GM21576 (cell line): ENCODE data around the gene RRP8.

Experiments used
- ATAC-seq: cut with Tn5 transposase; IDR thresholded peaks from one replicate; pipeline ENCODE4 v1.9.1; 2021; ENCODE audit warnings: mild to moderate bottlenecking, moderate library complexity; ENCODE audit not compliant: unreplicated experiment

Gene RRP8

GRCh38 chr11:6633422-6634408 is 30.3 kb upstream of the RRP8 start:
- ATAC-seq: no peak

DNA sequence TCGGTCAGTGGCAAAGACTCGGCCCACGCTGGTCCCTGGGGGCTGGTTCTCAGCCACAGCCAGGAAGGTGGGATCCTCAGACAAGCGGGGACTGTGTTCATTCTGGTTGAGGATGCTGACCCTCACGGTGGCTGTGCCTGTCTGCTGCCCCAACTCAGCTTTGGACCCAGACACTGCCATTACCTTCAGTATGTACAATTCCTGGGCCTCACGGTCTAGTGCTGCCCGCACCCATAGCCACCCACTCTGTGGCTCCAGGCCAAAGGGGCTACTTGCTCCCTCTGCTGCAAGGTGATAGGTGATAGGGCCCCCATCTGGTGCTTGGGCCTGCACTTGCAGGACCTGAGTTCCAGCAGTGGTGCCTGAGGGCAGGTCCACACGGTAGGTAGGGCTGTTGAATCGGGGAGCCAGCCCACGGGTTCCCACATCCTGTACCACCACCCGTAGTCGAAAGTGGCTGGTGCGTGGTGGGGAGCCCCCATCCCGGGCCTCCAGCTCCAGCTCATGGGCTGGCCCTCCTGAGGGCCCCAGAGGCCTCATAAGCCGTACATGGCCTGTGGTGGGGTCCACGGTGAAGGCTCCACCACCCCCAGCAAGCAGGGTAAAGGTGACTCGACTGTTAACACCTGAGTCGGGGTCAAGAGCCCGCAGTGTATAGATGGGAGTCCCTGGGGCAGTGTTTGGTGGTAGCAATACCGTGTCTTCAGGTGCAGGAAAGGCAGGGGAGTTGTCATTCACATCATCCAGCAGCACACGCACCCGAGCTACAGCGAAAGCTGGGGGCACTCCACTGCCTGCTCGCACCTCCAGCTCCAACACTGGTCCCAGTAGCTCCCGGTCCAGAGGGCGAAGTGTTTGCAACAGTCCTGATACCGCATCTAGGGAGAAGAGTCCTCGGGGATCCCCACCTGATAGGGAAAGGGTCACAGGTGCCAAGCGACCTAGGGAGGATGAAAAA is 29.0 kb upstream of the RRP8 start:
- no peak for ATAC-seq

DNA sequence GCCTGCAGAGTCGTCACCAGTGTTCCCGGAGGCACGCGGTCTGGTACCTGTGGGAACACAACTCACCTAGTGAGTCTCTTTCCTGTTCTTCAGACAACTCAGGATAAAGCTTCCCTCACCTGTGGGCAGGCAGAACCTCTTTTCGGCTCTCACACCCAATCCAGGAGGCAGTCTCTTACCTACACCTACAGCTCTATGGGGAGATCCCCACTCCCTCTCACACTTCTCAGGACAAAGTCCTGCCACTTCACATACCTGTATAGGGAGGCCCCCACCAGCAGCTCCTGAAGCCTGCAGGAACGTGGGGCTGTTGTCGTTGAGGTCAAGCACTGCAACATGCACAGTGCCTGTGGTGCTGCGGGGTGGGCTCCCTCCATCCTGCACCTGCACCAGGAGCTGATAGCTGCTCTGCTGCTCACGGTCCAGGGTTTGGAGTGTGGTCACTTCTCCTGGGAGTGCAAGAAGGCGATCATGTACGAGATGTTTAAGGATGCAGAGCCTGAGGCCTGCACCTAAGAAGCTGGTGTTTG is 28.0 kb upstream of the RRP8 start:
- ATAC-seq: no peak

DNA sequence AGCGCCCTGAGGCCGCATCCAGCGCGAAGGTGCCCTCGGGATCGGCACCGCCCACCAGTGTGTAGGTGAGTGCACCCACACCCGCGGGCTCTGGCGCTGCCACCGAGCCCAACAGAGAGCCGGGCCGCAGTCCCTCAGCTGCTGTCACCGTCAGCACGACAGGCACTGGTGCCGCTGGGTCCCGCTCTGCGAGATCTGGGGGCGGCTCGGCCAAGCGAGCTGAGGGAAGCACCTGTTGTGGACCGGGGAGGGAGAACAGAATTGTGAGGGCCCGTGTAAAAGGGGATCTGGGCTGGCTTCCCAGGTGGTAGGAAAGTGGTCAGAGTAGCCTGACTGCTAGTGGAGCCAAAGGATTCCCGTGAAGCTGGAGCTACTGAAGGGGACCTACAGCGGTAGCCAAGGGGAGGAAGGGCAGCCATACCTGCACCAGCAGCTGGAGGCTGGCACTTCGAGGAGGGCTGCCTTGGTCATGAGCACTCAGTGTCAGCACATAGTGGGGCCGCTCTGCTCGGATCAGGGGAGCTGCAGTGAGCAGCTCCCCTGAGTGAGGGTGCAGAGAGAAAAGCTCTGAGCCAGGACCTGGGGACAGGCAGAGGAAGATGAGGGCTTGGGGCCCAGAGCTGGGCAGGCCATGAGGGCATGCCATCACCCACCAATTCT is 27.3 kb upstream of the RRP8 start:
- ATAC-seq: no peak

DNA sequence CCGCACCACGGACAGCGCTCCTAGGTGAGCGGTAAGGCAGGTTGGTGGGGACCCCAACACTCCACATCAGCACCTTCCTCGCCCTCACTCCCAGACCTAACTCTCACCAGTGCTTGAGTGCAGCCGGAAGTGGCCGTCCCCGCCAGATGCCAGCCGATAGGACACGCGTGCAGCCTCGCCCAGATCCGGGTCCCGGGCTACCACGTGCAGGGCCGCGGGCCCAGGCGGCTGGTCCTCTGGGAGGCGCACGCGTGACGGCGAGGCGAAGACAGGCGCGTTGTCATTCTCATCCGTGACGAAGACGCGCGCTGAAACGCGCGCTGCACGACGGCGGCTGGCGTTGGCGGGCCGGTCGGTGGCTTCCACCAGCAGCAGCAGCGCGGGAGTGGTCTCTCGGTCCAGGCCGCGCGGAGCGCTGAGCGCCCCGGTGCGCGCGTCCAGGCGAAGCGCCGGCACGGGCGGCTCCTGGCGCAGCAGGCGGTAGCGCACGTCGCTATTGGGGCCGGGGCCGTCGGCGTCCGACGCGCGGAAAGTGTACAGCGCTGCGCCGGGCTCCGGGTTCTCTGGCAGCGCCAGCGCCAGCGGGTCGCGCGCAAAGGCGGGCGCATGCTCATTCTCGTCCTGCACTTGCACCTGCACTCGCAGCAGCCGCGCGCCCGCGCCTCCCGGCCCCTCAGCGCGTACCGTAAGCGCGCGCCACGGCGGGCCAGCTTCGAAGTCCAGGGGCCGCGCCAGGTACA is 26.6 kb upstream of the RRP8 start:
- ATAC-seq: no peak

GRCh38 chr11:6629573-6629891 is 26.1 kb upstream of the RRP8 start:
- no peak for ATAC-seq

- no peak for ATAC-seq
Observed at GRCh38 chr11:6628526-6628925, 25.1 kb upstream of the RRP8 start.

- ATAC-seq: no peak
Observed at GRCh38 chr11:6627762-6628241, 24.4 kb upstream of the RRP8 start.

GRCh38 chr11:6626971-6627761 is 23.8 kb upstream of the RRP8 start:
- no peak for ATAC-seq

GRCh38 chr11:6625832-6626420 is 22.5 kb upstream of the RRP8 start:
- no peak for ATAC-seq

GRCh38 chr11:6625156-6625831 is 21.9 kb upstream of the RRP8 start:
- no peak for ATAC-seq

DNA sequence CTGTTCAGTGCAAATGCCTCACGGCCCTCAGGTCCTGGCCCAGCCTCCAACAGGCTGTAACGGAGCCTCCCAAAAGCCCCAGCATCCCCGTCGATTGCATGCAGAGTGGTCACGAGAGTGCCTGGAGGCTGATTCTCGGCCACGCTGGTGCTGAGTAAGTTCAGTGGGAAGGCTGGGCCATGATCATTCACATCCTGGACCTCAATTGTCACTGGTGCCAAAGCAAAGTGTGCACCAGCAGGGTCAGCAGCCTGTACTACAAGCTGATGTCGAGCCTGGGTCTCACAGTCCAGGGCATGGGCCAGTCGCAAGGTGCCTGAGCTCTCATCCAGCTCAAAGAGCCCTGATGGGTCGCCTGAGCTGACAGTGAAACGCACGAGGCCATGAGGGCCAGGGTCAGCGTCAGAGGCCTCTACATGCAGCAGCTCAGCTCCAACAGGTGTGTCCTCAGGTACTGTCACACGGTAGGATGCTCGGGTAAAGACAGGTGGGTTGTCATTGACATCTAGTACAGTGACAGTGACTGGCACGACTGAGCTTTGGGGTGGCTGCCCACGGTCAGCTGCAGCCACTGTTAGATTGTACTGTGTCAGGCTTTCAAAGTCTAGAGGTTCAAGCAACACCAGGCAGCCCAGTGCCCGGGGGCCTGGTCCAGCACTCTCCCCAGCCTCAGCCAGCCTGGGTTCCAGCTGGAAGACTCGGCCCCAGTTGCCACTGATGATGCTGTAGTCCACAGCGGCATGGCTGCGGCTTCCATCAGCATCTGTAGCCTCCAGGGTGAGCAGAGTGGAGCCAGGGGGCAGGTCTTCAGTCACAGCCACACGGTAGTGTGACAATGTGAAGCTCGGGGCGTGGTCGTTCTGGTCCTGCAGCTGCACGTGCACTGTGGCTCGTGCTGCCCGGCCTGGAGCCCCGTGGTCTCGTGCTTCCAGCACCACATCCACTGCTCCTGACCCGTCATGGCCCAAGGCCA is 20.3 kb upstream of the RRP8 start:
- no peak for ATAC-seq

DNA sequence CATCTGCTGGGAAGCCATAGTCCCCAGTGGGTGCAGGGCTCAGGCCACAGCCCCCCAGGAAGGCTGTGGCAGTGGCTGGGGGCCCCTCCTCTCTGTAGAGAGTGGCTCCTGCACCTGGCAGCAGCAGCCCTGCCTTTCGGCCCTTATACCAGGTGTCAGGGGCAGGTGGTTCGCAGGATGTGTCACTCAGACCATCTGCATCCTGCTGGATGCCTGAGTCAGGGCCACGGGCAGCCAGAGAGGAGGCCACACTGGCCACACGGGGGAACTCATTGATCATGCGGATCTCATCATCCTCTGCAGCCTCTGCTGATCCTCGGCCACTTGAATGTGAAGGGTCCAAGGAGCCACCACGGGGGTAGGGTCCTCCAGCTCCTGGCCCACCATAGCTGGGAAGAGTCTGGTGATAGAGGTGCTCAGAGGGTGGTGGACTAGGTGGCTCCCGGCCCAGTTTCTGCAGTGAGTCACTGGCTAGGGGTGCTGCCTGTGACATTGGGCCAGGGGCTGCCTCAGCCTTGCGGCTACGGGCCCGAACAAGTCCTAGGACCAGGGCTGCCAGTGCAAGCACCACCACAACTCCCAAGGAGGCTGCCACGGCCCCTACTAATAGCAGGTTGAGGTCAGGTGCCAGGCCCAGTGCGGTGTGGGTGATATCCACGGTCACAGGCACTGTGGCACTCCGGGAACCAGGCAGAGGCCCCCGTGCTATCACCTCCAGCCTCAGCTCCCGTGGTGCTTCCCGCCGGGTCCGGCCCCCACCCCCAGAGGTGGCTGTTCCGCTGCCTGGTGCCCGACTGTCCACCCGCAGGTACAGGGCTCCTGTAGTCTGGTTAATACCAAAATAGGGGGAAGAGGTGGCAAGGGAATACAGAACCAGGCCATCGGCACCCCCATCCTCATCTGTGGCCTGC is 19.1 kb upstream of the RRP8 start:
- ATAC-seq: no peak

GRCh38 chr11:6621711-6622211 is 18.3 kb upstream of the RRP8 start:
- no peak for ATAC-seq

DNA sequence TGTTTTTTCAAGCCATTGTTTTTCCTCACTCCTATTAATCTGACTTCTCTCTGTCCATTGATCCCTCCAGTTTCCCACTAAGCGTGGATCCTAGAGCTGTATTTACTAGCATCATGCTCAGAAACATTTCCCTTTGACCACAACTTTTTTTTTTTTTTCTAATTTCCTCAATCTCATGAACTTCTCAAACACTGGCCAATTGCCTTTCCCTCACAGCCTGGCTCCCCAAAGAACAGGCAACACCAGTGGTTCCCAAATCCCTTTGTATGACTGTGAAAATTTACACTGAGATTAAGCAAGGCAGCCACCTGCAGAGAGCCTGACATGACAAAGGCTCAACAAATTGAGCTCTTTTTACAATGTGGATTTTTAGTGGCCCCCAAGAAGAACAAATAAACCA is 17.2 kb upstream of the RRP8 start:
- no peak for ATAC-seq
